Measurements from ENCODE around the gene PQBP1.
"Not testable (repeated sequence)": the region's sequence is repeated elsewhere in the genome, so short reads cannot be mapped to it uniquely, and the experiment has no call there.

The PQBP1 gene, protein sequence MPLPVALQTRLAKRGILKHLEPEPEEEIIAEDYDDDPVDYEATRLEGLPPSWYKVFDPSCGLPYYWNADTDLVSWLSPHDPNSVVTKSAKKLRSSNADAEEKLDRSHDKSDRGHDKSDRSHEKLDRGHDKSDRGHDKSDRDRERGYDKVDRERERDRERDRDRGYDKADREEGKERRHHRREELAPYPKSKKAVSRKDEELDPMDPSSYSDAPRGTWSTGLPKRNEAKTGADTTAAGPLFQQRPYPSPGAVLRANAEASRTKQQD

DNA sequence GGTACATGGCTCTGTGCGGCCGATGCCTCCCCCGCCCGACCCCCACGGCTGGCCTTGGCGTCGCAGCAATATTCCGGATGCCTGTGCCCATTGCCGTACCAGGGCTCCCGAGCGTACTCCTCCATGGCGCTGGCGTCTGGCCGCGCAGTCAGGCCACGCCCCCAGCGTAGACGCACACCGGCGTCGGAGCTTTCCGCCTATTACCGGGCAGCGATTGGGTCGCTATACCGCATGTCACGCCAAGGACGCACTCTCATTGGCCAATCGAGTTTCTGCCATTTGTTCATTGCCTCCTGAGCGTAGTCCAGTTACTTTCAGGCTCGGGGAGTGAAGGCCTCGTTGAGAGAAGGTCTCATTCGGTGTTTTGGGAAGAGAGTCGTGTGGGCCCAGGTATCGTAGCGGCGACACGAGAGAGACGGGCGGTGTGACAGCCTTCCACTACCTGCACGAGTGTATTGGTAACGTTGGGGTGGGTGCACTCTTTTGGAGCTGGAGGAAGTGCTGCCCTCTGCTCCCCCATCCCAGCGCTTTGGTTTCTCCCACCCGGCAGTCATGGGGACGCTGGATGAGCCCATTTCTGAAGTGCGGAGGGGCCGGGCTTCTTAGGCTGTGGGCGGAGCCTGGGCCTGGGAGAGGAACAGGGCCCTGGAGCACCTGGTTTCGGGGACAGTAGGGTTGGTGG lies at the start of gene PQBP1, which contains the start of gene TIMM17B:
Gene PQBP1, plus strand, starts transcription at position 306 of the 682 bp plus-strand sequence. CDS start 580 bp downstream, outside the sequence.
Gene TIMM17B, minus strand, starts transcription at position 144 of the 682 bp plus-strand sequence. Its CDS starts 19 bp downstream, at position 125.
- peak; percentile 53 for DNase-seq (ENCODE audit: low read depth)

DNA sequence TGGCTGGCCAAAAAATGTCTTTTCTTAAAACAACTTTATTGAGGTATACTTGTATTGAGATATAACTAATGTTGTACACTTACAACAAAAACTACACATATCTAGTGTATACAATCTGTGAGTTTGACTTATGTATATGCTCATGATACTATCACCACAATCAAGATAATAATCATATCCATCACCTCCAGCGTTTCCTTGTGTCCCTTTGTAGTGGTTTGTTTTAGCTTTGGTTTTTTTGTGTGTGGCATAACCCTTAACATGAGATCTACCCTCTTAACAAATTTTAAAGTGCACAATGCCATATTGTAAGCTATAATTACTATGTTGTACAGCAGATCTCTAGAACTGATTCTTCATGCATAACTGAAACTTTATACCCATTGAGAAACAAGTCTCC lies 48.9 kb upstream of the PQBP1 start:
- DNase-seq (ENCODE audit: low read depth), result no peak

DNA sequence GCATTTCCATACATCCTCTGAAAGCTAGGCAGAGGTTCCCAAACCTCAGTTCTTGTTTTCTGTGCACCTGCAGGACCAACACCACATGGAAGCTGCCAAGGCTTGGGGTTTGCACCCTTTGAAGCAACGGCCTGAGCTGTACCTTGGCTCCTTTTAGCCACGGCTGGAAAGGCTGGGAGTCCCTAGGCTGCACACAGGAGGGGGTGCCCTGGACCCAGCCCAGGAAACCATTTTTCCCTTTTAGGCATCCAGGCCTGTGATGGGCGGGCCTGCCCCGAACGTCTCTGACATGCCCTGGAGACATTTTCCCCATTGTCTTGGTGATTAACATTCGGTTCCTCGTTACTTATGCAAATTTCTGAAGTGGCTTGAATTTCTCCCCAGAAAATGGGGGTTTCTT lies 44.9 kb upstream of the PQBP1 start:
- no peak for DNase-seq (ENCODE audit: low read depth)

DNA sequence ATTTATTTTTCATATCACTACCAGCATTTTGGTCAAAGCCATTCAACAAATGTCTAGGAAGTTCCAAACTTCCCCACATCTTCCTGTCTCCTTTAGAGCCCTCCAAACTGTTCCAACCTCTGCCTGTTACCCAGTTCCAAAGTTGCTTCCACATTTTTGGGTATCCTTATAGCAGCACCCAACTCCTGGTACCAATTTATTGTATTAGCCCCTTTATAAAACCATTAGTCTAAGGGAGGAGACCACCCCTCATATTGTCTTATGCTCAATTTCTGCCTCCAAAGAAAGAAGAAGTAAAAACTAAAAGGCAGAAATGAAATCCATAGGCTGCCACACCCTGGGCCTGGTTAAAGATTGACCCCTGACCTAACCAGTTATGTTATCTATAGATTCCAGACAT lies 44.2 kb upstream of the PQBP1 start:
- DNase-seq (ENCODE audit: low read depth), result not testable (repeated sequence)

DNA sequence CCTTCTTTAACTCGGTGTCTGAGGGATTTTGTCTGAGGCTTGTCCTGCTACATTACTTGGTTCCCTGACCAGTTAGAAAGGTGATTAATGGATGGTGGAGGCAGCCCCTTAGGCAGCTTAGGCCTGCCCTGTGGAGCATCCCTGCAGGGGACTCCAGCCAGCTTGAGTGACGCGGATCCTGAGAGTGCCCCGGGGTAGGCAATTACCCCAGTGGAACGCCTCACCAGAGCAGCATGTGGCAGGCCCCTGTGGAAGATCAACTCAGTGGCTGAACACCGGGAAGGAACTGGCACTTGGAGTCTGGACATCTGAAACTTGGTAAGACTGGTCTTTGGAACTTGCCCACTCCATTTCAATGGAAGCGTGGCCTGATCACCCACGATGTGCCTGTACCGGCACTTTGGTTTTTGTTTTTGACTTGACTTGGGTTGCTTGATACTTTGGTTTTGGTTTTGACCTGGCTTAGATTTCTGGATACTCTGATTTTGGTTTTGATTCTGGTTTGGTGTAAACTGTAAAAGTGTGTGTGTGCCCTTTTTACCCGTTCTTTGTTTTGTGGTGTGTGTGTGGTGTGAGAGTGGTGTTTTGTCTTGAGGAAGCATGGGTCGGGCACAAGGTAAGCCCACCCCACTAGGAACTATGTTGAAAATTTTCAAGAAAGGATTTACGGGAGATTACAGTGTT lies 43.5 kb upstream of the PQBP1 start:
- not testable (repeated sequence) for DNase-seq (ENCODE audit: low read depth)

DNA sequence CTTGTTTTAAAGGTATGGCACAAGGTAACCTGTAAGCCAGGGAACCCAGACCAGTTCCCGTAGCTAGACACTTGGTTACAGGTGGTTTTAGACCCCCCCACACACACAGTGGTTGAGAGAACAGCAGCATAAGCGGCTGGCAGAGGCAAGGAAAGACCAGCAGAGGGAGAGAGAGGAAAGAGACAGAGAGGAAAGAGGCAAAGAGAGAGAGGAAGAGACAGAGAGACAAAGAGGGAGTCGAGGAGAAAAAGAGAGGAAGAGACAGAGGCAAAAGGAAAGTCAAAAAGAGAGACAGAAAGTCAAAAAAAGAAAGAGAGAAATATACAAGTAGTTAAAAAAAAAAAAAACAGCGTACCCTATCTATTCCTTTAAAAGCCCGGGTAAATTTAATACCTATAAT lies 42.8 kb upstream of the PQBP1 start:
- DNase-seq (ENCODE audit: low read depth), result no peak

DNA sequence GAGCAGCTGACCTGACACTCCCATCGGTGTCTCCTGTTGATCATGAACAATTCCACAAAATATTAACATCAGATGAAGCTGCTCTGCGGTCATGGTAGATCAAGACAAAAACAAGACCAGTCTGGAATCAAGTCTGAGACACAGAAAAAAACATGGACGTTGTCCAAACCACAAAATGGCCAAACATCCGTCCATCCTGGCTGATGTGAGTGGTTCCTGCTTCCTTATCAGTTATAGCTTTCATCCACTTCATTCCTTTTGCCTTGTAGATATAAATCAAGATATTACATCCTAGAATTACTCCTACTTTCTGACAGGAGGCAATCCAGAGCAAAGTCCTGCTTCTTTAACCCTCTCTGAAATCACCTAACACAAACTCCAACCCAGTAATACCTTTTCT lies 33.5 kb upstream of the PQBP1 start:
- DNase-seq (ENCODE audit: low read depth), result no peak

DNA sequence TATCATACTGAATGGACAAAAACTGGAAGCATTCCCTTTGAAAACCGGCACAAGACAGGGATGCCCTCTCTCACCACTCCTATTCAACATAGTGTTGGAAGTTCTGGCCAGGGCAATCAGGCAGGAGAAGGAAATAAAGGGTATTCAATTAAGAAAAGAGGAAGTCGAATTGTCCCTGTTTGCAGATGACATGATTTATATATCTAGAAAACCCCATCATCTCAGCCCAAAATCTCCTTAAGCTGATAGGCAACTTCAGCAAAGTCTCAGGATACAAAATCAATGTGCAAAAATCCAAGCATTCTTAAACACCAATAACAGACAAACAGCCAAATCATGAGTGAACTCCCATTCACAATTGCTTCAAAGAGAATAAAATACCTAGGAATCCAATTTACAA lies 25.7 kb upstream of the PQBP1 start:
- not testable (repeated sequence) for DNase-seq (ENCODE audit: low read depth)

DNA sequence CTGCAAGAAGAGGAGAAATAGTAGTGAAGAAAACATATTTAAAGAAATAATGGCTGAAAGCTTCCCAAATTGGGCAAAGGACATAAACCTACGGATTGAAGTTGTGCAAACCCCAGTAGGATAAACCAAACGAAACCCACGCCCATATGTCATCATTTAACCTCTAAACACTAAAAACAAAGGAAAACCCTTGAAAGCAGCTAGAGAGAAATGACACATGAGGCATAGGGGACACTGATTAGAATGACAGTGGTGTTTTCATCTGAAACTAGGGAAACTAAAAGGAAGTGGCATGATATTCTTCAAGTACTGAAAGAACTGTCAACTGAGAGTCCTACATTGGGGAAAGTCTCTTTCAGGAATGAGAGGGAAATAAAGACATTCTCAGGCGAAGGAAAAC lies 20.8 kb upstream of the PQBP1 start:
- DNase-seq (ENCODE audit: low read depth), result not testable (repeated sequence)

DNA sequence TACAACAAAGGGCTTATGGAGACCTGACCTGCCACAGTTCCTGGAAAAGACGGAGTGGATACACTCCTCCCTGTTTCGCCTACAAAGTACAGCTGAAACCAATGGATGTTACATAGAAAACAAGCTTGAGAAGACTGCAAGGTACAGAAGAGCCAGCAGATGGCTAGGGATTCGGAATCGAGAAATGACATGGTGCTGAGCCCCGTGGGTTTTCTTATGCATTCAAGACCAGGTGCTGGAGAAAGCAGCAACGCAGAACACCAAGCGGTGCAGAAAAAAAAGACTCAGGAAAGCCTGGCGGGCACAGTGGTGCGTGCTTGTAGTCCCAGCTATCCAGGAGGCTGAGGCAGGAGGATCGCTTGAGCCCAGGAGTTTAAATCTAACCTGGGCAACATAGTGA lies 14.0 kb upstream of the PQBP1 start:
- no peak for DNase-seq (ENCODE audit: low read depth)

DNA sequence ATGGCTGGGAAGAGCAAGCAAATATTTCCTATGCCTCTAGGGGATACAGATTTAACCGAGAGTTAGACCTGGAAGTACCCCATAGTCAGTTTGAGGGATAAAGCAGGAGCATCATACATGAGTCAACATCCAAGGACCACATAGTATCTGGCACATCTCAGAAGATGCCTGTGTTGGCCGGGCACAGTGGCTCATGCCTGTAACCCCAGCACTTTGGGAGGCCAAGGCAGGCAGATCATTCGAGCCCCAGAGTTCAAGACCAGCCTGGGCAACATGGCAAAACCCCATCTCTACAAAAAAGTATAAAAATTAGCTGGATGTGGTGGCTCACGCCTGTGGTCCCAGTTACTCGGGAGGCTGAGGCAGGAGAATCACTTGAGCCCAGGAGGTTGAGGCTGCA lies 11.1 kb upstream of the PQBP1 start:
- DNase-seq (ENCODE audit: low read depth), result not testable (repeated sequence)

DNA sequence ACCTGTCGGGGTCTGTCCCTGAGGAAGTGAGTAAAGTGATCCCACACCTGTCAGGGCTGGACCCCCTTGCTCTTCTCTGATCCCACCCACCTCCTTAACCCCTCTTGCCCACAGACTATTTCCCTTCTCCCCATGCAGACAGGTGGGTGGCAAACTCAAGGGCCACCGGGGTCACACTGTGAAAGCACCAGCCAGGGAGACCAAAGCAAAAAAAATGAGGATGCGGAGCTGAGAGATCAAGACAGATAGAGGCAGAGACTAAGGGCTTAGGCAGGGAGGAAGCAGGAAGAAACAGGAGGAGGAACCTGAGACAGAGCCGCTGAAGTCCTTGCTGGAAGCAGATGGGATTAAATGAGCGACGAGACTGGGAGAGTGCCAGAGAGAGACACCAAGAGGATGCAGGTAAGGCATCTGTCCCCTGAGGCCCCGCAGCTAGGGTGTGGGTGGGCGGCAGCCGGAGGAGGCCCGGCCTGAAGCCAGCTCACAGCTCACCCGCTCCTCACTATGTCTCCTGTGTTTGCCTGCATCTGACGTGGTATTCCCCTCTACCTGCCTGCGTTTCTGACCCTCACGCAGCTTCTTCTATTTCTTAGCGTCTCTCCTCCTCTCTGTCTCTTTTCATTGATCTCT lies 7.3 kb upstream of the PQBP1 start:
- DNase-seq (ENCODE audit: low read depth), result no peak

DNA sequence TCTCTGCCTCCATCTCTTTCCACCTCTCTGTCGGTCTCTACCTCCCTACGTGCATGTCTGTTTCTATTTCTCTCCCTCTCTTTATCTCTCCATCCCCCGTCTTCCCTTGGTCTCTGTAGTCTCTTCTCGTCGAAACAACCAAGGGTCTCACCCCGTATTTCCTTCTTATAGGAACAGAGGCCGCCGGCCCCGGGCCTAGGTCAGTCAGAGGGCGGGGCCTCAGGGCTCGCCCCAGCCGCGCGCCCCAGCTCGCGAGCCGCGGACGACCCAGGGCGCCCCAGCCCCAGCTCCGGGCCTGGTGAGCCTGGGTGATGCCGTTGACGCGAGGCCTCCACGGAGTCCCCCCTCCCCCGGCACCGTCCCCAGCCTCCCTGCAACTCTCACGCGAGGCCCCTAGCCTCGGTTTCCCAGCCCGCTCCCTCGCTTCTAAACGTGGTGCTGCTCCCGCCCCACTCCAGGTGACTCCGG lies 6.8 kb upstream of the PQBP1 start:
- DNase-seq (ENCODE audit: low read depth), result no peak

DNA sequence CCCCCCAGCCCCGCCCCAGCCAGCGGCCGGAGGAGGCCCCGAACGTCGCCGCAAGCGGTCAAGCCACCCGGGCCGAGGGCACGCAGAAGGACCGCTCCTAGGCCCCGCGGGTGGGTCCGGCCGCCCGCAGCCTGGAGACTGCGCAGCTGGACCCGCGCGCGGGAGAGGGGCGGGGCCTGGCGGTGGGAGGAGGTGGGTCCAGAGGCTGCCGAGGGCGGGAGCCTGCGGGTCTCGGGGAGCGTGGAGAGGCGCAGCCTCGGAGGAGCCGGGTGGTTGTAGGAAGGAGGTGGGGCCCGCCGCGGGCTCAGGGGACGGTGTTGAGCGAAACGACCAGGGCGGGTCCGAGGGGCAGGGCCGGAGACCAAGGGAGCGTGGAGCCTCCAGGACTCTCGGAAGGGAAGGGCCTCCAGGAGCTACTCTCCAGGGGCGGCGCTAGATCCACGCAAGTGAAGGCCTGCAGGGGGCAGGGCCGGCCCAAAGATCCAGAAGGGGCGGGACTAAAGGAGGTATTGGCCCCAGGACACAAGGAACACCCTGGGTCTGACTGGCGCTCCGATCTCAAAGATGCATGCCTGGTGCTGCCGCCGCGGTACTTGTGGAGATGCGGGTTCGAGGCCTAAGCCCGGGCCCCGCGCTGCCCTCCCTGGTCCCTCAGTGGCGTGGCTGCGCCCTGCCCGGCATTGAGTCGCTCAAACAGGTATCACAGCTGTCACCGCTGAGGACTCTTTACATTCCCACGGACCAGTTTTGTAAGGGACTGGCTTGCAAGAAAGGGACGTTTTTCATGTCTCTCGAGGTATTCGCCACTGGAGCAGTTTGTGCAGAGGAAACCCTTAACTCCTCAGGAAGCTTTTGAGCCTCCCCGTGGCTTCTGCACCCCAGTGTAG lies 6.1 kb upstream of the PQBP1 start:
- DNase-seq (ENCODE audit: low read depth), result peak; percentile 35

DNA sequence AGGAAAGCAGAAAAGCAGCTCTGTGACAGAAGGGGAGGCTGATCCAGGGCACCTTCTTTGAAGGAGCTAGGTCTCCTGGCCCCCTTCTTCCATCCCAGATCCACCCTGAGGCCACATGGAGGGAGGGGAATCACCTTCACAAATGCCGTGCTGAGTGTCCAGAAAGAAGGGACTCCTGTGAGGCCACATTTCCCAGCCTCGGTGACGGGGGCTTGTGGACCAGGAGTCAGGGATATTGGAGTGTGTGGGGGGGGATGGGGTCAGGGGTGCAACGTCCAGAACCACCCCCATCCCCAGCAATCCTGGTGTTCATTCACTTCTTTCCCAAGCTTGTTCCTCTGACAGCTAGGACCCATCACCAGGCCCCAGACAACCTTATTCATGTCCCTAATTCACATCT lies 4.8 kb upstream of the PQBP1 start:
- DNase-seq (ENCODE audit: low read depth), result no peak

DNA sequence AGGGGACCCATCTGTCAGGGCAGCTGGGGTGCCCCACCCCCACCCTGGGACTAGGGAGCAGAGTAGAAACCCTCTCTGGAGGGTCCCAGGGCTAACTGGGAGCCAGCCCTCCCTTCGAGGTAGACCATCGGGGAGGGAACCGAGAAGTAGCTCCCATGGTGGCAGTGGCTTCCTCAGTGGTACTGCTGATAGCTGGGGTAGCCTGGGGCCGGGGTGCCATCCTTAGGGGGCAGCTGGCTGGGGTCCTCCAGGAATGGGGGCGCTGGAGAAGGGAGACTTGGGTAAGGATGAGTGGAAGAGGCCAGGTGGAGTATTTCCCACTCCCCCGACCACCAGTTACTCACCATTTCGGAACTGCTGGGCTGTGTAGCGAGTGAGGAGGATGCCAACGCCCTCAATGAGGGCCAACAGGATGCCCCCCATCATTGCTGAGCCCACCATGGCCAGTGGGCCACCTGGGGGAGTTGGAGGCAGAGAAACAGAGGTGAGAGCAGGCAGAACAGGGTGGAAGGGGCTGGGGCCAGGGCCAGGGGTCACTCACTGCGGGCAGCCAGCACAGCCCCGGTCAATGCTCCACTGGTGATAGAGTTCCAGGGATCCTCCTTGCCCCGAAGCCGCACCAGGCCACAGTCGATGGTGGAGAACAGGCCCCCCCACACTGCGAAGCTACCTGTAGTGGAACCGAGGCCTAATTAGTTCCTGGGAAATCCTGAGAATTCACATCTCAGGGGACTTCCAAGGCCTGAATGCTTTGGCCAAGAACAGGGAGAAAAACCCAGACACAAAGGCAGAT lies 4.0 kb upstream of the PQBP1 start:
- no peak for DNase-seq (ENCODE audit: low read depth)

DNA sequence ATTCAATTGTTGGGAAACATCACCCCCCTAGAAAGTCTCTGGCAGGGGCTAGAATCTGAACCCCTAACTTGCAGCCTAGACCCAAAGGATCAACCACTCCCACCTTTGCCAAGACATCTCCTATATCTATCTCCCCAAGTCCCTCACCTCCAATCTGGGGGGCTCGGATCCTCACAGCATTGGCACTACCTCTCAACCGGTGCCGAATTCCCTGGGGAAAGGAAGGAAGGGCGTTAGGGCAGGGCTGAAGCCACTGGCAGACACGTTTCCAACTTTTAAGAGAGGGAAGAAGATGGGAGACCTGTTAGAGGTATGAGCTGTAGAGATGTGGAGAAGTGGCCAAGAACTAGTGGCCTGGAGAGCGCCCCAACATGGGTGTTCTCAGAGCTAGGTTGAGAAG lies 2.8 kb upstream of the PQBP1 start:
- no peak for DNase-seq (ENCODE audit: low read depth)

DNA sequence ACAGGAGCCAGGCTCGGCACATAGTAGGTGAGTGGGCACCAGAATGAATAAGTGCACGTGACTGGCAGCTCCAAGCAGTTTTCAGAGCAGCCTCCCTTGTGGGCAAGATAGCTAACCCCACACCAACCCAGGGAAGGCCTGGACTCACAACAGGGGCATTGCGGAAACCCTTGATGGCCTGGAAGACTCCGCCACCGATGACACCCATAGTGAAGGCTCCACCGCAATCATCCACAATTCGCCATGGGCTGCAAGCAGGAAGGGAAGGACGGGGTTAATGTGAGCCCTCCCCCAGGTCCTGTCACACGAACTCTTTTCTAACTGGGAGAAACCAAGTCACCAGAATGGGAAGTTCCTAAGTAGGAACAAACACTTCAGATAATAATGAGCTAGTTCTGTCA lies 1.1 kb upstream of the PQBP1 start:
- DNase-seq (ENCODE audit: low read depth), result no peak

DNA sequence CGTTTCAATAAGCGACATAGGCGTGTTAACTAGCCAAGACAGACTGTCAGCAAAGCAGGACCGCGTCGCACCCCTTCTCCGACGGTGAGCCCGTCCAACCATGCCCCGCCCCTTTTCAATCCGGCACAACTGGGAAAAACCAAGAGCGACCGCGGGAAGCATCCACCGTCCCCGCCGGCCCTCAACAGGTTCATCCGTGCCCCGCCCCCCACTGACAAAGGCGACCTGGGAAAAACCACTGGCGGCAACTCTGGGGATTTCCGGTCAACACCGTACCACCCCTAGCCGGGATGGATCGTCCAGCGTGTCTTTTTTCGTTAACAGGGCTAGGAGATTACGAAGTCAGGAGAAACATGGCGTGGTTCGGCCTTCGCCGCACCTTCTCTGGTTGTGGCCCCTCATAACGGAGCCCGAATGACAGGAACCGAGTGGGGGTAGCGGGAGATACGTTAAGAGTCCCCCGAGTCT lies 539 bp upstream of the PQBP1 start:
- DNase-seq (ENCODE audit: low read depth), result no peak

DNA sequence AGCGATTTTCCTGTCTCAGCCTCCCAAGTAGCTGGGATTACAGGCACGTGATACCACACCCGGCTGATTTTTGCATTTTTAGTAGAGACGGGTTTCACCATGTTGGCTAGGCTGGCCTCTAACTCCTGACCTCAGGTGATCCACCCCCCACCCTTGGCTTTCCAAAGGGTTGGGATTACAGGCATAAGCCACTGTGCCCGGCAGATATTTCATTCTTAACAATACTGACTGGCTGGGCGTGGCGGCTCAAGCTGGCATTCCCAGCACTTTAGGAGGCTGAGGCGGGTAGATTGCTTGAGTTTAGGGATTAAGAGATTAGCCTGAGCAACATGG lies 1.3 kb downstream of the PQBP1 start:
- DNase-seq (ENCODE audit: low read depth), result no peak

DNA sequence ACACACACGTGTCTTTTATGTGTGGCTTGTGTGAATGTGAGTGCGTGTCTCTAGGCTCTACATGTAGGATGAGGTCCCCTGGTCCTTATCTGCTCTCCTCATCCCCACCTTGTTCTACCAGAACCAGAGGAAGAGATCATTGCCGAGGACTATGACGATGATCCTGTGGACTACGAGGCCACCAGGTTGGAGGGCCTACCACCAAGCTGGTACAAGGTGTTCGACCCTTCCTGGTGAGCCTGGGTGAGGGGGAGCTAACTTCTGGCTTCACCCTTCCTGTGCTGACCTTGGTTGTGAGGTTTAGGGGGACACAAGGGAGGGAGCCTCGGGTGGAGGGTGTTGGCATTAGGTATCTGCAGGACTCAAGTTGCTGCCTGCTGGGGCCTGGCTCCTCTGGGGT lies 3.3 kb downstream of the PQBP1 start:
- no peak for DNase-seq (ENCODE audit: low read depth)
